ENCODE measurements around the gene SEC63. TPM values are rescaled to one million over a fixed set of nuclear protein-coding genes. Genes with fewer than 3 reads are reported as not detected.

Gene SEC63
- 10 to 100 TPM; 65.7 to 74.8 TPM for total RNA-seq
- 60.9 TPM for polyA plus RNA-seq (2013, experiment 1 of 2)
- polyA plus RNA-seq (2013, experiment 2 of 2) = 56.4 TPM
- long read RNA-seq, experiment 1, full-length matches to known transcripts = 3 of 22 reads
- long read RNA-seq, experiment 1, partial matches to known transcripts = 16 of 22 reads
- long read RNA-seq, experiment 1, other reads (novel, unspliced or antisense) = 3 of 22 reads
- long read RNA-seq, experiment 2, full-length matches to known transcripts = 106 of 147 reads
- long read RNA-seq, experiment 2, partial matches to known transcripts = 15 of 147 reads
- long read RNA-seq, experiment 2, other reads (novel, unspliced or antisense) = 26 of 147 reads
- long read RNA-seq, experiment 3, full-length matches to known transcripts = 4 of 64 reads
- long read RNA-seq, experiment 3, partial matches to known transcripts = 54 of 64 reads
- long read RNA-seq, experiment 3, other reads (novel, unspliced or antisense) = 6 of 64 reads
- long read RNA-seq, experiment 4, full-length matches to known transcripts = 11 of 106 reads
- long read RNA-seq, experiment 4, partial matches to known transcripts = 84 of 106 reads
- long read RNA-seq, experiment 4, other reads (novel, unspliced or antisense) = 11 of 106 reads

DNA sequence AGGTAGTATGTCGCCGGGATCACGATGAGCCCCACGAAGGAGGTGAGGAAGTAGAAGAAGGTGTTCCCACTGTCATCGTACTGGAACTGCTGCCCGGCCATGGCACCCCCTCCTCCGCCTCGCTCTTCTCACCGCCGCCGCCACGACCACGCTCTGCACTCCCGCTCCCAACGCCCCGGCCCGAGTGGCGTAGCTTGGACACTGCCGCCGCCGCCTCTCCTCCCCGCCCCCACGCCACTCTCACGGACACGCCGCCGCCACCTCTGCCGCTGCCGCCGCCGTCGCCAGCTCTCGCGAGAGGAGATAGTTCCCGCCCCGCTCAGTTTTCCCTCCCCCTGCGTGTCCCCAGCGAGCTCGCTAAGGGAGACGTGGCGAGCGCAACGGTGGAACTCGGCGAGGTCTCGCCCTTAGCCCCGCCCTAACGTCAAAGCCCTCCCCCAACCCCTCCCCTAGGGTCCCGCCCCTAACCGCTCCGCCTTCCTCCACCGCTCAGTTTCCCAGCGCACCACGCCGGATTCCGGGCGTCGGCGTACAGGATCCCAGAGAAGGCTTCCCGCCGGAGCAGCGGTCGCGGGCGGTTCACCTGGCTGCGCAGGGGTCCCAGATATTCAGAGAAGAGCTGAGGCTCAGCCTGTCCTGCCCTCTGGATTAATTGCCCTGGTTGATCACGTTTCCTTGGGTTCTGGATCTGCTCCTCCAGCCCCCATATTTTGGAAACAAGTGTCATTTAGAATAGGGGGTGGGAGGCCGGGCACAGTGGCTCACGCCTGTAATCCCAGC is at the start of gene SEC63:
Gene SEC63 (minus strand): TSS at position 300 of the 780 bp plus-strand sequence. CDS start 199 bp downstream, at position 101.
- H3K4me3 Mint-ChIP-seq = peak within 1 kb of the TSS; percentile 87
- Histone ChIP-seq H3K9me3 (ENCODE audit: control insufficient read depth, low read length) (peaks cover 1% of the 10 kb centered on the region), H3K4me3 (ENCODE audit: low read length) (peak within 1 kb of the TSS; percentile 97), H3K36me3 (ENCODE audit: control insufficient read depth, insufficient read depth, low read length) (peaks cover 8% of the 10 kb centered on the region), H3K27me3 (ENCODE audit: control insufficient read depth, insufficient read depth, low read length, poor library complexity, severe bottlenecking) (no peaks in the 10 kb centered on the region), H3K4me1 (ENCODE audit: control insufficient read depth, insufficient read depth, low read length) (no peaks in the 10 kb centered on the region), H3K9ac (ENCODE audit: extremely low read depth, low read length, poor library complexity, severe bottlenecking) (peak within 1 kb of the TSS; percentile 92), H3K27ac (ENCODE audit: low read depth, low read length) (peak within 1 kb of the TSS; percentile 88)
- TF ChIP-seq, protein P1, sequence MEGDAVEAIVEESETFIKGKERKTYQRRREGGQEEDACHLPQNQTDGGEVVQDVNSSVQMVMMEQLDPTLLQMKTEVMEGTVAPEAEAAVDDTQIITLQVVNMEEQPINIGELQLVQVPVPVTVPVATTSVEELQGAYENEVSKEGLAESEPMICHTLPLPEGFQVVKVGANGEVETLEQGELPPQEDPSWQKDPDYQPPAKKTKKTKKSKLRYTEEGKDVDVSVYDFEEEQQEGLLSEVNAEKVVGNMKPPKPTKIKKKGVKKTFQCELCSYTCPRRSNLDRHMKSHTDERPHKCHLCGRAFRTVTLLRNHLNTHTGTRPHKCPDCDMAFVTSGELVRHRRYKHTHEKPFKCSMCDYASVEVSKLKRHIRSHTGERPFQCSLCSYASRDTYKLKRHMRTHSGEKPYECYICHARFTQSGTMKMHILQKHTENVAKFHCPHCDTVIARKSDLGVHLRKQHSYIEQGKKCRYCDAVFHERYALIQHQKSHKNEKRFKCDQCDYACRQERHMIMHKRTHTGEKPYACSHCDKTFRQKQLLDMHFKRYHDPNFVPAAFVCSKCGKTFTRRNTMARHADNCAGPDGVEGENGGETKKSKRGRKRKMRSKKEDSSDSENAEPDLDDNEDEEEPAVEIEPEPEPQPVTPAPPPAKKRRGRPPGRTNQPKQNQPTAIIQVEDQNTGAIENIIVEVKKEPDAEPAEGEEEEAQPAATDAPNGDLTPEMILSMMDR (conservative IDR thresholded peaks at IDR 0.05) = no peak
- peak within 1 kb of the TSS; percentile 95 for H3K27ac Mint-ChIP-seq
- H3K36me3 Mint-ChIP-seq (ENCODE audit: low read depth) = peaks cover 14% of the 10 kb centered on the region
- WGBS, 2 experiments (ENCODE audit: insufficient coverage in 1 of 2, insufficient read length in 1 of 2) = 1% methylated on average over 23 to 69 of the region's 69 CpGs
- peaks cover 15% of the 10 kb centered on the region for H3K4me1 Mint-ChIP-seq
- peaks cover 5% of the 10 kb centered on the region for H3K9me3 Mint-ChIP-seq
- H3K27me3 Mint-ChIP-seq (ENCODE audit: insufficient read depth) = peaks cover 6% of the 10 kb centered on the region
- DNase-seq = peak; percentile 99

GRCh38 chr6:108005961-108006360 is 48.0 kb upstream of the SEC63 start:
- Mint-ChIP-seq H3K4me1 (peaks cover 6% of the 10 kb centered on the region), H3K36me3 (ENCODE audit: low read depth) (peaks cover 6% of the 10 kb centered on the region), H3K27me3 (ENCODE audit: insufficient read depth) (peaks cover 7% of the 10 kb centered on the region), H3K4me3 (no peak overlapping the region), H3K27ac (no peak overlapping the region), H3K9me3 (peaks cover 30% of the 10 kb centered on the region)
- H3K4me3 ChIP-seq (ENCODE audit: low read length) = no peak overlapping the region
- TF ChIP-seq, protein P1 (conservative IDR thresholded peaks at IDR 0.05) = no peak
- no peak for DNase-seq
- no peaks in the 10 kb centered on the region for H3K36me3 ChIP-seq (ENCODE audit: control insufficient read depth, insufficient read depth, low read length)
- WGBS, 2 experiments (ENCODE audit: insufficient coverage in 1 of 2, insufficient read length in 1 of 2) = 68% methylated on average over 3 of the region's 3 CpGs; no CpG with 5 or more reads in 1 of the 2 experiments
- H3K27ac ChIP-seq (ENCODE audit: low read depth, low read length) = no peak overlapping the region
- no peak overlapping the region for H3K9ac ChIP-seq (ENCODE audit: extremely low read depth, low read length, poor library complexity, severe bottlenecking)
- H3K9me3 ChIP-seq (ENCODE audit: control insufficient read depth, low read length) = peaks cover 19% of the 10 kb centered on the region
- no peaks in the 10 kb centered on the region for H3K27me3 ChIP-seq (ENCODE audit: control insufficient read depth, insufficient read depth, low read length, poor library complexity, severe bottlenecking)
- H3K4me1 ChIP-seq (ENCODE audit: control insufficient read depth, insufficient read depth, low read length) = no peaks in the 10 kb centered on the region

- TF ChIP-seq, protein P1 (conservative IDR thresholded peaks at IDR 0.05) = no peak
- Mint-ChIP-seq H3K4me3 (no peak overlapping the region), H3K27me3 (ENCODE audit: insufficient read depth) (peaks cover 7% of the 10 kb centered on the region), H3K4me1 (peaks cover 6% of the 10 kb centered on the region), H3K9me3 (peaks cover 27% of the 10 kb centered on the region), H3K27ac (no peak overlapping the region), H3K36me3 (ENCODE audit: low read depth) (peaks cover 6% of the 10 kb centered on the region)
- Histone ChIP-seq H3K4me1 (ENCODE audit: control insufficient read depth, insufficient read depth, low read length) (no peaks in the 10 kb centered on the region), H3K36me3 (ENCODE audit: control insufficient read depth, insufficient read depth, low read length) (no peaks in the 10 kb centered on the region), H3K4me3 (ENCODE audit: low read length) (no peak overlapping the region), H3K9ac (ENCODE audit: extremely low read depth, low read length, poor library complexity, severe bottlenecking) (no peak overlapping the region), H3K27me3 (ENCODE audit: control insufficient read depth, insufficient read depth, low read length, poor library complexity, severe bottlenecking) (no peaks in the 10 kb centered on the region), H3K27ac (ENCODE audit: low read depth, low read length) (no peak overlapping the region), H3K9me3 (ENCODE audit: control insufficient read depth, low read length) (peaks cover 19% of the 10 kb centered on the region)
- 95 to 97% methylated on average over 15 of the region's 15 CpGs for WGBS, 2 experiments (ENCODE audit: insufficient coverage in 1 of 2, insufficient read length in 1 of 2)
- no peak for DNase-seq
These were observed 46.9 kb upstream of the SEC63 start for GRCh38 chr6:108004861-108005260.
